ENCODE measurements around the gene GNLY.

- TF ChIP-seq POLR2A (IDR thresholded peaks at IDR 0.05; ENCODE audit: extremely low read depth, insufficient read length) (no peak), CTCF (IDR thresholded peaks at IDR 0.05; ENCODE audit: low read depth, low read length) (no peak)
- TF ChIP-seq, protein P1, sequence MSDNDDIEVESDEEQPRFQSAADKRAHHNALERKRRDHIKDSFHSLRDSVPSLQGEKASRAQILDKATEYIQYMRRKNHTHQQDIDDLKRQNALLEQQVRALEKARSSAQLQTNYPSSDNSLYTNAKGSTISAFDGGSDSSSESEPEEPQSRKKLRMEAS (IDR thresholded peaks at IDR 0.05; ENCODE audit: low read depth, low read length) = no peak
These were observed 23.8 kb downstream of the GNLY start for GRCh38 chr2:85718009-85718391.
